Measurements from ENCODE around the gene FAS.

Gene FAS

GRCh38 chr10:89029785-89030437 lies 39.3 kb downstream of the FAS start:
- peak; percentile 75 for TF ChIP-seq CTCF (IDR thresholded peaks at IDR 0.05)
- no peak overlapping the region for H3K27ac ChIP-seq
- no peak overlapping the region for H3K4me3 ChIP-seq
- DNase-seq (ENCODE audit: low spot score): peak; percentile 84

GRCh38 chr10:89030791-89031190 lies 40.2 kb downstream of the FAS start:
- no peak for DNase-seq (ENCODE audit: low spot score)
- Histone ChIP-seq H3K4me3 (no peak overlapping the region), H3K27ac (no peak overlapping the region)
- TF ChIP-seq CTCF (IDR thresholded peaks at IDR 0.05): no peak

- no peak overlapping the region for H3K4me3 ChIP-seq
- TF ChIP-seq CTCF (IDR thresholded peaks at IDR 0.05): no peak
- no peak overlapping the region for H3K27ac ChIP-seq
- no peak for DNase-seq (ENCODE audit: low spot score)
Measured at GRCh38 chr10:89032141-89032891, 41.7 kb downstream of the FAS start.

DNA sequence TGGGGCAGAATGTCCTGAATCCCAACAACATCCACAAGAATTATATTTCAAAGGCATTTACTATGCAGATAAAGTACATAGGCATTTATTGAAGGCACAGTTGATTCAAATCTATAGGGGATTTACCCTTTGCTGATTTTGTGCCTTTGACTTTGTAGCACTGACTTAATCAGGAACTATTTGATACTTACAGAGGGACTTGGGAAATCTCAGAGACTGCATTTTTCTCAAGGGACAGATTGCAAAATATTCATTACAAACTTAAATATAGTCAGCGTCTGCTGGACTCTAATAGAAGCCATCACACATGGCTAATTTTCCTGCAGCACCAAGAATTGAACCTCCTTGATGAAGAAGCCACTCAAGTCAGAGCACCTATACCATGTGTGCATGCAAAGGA lies 44.9 kb downstream of the FAS start:
- no peak for TF ChIP-seq CTCF (IDR thresholded peaks at IDR 0.05)
- H3K27ac ChIP-seq: no peak overlapping the region
- no peak for DNase-seq (ENCODE audit: low spot score)

DNA sequence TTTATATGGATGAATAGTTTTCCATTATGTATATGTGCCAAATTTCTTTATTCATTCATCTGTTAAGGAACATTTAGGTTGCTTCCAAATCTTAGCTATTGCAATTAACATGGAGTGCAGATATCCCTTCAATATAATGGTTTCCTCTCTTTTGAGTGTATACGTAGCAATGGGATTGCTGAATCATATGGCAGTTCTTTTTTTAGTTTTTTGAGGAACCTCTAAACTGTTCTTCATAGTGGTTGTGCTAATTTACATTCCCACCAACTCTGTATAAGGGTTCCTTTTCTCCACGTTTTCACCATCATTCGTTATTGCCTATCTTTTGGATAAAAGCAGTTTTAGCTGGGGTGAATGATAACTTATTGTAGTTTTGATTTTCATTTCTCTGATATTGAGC lies 46.5 kb downstream of the FAS start:
- Histone ChIP-seq H3K4me3 (no peak overlapping the region), H3K27ac (no peak overlapping the region)
- DNase-seq (ENCODE audit: low spot score): no peak
- TF ChIP-seq CTCF (IDR thresholded peaks at IDR 0.05): no peak

More for the DNA sequence above, 44.9 kb downstream of the FAS start:
- H3K4me3 ChIP-seq: no peak overlapping the region

GRCh38 chr10:89042562-89042961 lies 52.0 kb downstream of the FAS start:
- no peak for TF ChIP-seq CTCF (IDR thresholded peaks at IDR 0.05)
- no peak overlapping the region for H3K4me3 ChIP-seq
- DNase-seq (ENCODE audit: low spot score): no peak
- H3K27ac ChIP-seq: no peak overlapping the region

- no peak for TF ChIP-seq CTCF (IDR thresholded peaks at IDR 0.05)
- Histone ChIP-seq H3K27ac (no peak overlapping the region), H3K4me3 (no peak overlapping the region)
- no peak for DNase-seq (ENCODE audit: low spot score)
Measured at GRCh38 chr10:89043052-89043451, 52.5 kb downstream of the FAS start.

All from coronary artery (tissue), 2 donors.